SH-SY5Y (cell line): ENCODE data around the gene CORO2B.

Experiments used
- GATA2 ChIP-seq: IDR thresholded peaks from 2 replicates; pipeline ENCODE4 v1.6.1; 2011; ENCODE audit warnings: mild to moderate bottlenecking, low read depth, low read length
- GATA3 ChIP-seq: IDR thresholded peaks from 2 replicates; pipeline ENCODE4 v1.6.1; 2011; ENCODE audit warnings: low read depth, mild to moderate bottlenecking, low read length, moderate library complexity

GRCh38 chr15:68601206-68602197, 22.7 kb downstream of the CORO2B start:
- no peak for TF ChIP-seq GATA3
- no peak for TF ChIP-seq GATA2
